HG02981 (cell line): Measurements from ENCODE around the gene RGS13.

ENCODE experiments used
- ATAC-seq: cut with Tn5 transposase; IDR thresholded peaks from one replicate; pipeline ENCODE4 v1.9.1; 2021; ENCODE audit warnings: mild to moderate bottlenecking, moderate library complexity; ENCODE audit not compliant: unreplicated experiment

The RGS13 gene, protein sequence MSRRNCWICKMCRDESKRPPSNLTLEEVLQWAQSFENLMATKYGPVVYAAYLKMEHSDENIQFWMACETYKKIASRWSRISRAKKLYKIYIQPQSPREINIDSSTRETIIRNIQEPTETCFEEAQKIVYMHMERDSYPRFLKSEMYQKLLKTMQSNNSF

DNA sequence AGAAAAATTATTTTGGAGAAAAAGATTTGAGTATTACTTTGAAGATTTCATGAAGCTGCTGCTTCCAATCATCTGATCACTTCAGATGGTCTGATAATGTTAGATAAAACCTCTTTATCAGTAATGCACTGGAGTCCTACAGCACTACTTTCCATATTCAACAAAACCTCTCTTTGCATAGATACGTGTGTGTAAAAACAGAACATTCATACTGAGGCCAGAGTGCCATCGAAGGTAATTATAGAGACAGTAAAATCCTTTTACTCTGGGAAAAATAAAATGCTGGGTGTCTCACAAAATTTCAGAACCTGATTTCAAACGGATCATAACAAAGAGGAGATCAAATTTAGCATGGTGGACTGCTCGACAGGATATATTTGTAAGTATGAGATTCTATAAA lies at the start of gene RGS13:
RGS13 (plus strand) TSS at position 209 of the 400 bp plus-strand sequence. CDS start 8,188 bp downstream, outside the sequence.
- no peak for ATAC-seq

DNA sequence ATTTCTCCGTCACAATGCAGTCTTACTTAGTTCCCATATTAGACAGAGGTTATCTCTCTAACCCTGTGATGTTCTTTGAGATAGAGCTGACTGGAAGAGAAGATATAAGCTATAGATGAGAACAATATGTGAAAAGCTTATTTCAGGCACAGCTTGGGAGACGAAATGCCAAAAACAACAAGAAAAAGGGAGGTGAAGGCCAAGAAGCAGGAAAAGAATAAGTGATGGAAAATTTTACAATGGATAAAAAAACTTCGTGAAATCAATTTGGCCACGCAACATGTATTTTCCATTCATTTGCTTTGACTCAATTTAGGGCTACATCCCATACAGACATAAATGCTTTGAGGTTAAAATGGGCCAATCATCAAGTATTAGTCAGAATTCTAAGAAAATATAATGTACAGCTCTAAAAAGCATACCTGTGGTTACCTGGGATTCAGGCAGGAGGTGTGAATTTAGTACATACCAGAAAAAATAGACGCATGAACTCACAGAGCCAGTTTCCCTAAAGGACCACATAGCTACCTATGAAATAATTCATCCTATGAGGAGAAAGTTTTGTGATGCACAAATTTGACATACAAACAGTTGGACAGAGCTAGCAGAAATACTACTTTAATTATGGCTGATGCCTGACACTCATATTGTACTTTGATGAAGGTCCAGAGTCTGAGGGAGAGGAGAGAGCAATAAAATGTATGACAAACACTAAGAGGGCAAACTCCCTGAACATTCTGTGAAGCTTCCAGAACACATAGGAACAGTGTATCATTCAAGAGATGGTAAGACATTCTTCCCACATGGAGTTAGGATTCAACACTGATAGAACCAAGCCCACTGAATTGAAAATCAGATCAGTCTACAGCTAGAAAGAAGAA lies 48.3 kb upstream of the RGS13 start:
- no peak for ATAC-seq

DNA sequence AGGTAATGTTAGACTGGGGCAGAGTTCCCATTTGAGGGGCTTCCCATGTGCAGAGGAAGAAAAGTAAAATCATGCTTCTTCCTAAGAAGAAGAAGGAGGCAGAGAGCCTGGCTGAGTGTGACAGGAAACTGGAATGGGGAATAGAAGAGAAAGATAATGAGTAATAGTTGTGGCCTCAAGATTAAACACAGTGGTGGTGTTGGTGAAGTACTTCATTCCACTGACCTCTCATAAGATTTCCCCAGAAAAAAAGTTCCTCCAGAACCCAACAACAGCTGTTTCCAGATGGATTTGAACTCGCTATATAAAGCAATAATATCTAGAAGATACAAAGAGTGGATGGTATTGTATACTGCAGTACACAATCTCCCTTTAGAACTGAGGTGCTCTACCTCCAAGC lies 47.4 kb upstream of the RGS13 start:
- no peak for ATAC-seq

DNA sequence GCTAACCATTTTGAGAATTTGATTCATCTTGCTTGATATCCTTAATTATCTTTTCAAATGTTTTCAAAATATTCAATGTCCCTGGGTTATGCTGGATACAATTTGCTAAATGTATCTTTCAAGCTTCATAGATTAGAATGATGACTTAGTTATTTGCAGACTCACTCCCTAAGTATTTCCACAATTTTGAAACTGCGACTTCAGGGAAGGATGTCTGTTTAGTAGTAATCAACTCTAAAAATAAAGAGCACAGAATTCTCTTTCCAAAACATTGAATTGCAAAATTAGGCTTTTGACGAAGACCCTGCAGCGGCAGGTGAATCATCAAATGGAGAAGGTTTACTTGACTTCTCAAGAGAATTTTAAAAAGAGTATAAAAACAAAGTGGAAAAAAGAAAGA lies 46.1 kb upstream of the RGS13 start:
- ATAC-seq = no peak

DNA sequence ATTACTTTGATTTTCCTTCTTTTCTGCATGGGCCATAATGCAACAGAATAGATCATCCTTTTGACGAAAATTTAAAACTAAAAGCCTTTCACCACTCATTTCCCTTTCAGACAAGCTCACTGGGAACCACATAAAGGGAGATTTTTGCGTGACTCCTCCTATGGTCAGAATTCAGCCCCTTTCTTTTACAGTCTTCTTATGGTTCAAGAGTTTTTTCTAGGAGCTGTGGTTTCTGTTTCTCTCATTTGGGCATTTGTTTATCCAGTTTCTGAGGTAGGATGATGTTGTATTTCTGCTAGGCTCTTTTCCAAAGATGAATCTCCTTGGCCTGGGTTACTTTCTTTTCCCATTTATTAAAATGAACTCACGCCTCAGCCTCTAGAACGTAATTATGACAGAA lies 43.4 kb upstream of the RGS13 start:
- no peak for ATAC-seq

DNA sequence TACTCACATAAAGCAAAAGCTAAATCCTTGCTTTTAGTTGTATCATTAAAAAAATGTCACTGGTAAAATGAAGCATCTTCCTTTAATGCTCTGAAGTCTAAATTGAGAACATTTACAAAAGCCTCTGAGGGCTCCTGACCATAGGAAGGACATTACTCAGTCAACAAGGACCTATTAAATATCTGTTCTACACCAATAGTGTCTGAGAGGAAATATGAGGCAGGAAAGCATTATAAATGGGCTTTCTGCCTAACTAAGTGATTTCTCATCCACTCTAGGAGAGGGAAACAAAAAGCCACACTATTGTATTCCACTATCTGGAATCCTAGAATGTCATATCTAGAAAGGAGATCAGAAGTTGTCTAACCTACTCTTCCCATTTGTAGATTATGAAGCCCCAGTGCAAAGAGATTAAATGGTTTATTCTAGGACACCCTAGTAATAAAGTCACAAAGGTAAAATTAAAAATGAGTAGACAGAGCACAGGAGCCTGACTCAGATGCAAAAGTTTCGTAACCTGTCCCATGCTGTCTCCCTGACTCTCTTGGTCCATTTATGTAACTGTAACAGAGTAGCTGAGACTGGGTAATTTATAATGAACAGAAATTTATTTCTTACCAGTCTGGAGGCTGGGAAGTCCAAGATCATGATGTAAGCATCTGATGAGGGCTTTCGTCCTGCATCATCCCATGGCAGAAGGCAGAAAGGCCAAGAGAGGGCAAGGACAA lies 42.8 kb upstream of the RGS13 start:
- no peak for ATAC-seq

DNA sequence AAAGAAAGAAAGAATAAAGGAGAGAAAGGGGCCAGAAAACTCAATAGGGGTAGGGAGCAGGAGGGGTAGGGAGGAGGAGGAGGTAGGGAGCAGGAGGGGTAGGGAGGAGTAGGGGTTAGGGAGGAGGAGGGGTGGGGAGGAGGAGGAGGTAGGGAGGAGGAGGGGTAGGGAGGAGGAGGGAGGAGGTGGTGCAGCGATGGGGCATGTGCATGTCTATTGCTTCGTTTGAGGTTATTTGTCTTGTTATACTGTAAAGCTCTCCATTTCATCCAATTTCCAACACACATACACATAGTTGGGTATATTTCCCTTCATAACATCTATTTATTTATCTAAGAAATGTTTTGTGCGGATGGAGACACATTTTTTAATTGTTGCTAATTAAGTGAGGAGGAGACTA lies 40.6 kb upstream of the RGS13 start:
- ATAC-seq = no peak

DNA sequence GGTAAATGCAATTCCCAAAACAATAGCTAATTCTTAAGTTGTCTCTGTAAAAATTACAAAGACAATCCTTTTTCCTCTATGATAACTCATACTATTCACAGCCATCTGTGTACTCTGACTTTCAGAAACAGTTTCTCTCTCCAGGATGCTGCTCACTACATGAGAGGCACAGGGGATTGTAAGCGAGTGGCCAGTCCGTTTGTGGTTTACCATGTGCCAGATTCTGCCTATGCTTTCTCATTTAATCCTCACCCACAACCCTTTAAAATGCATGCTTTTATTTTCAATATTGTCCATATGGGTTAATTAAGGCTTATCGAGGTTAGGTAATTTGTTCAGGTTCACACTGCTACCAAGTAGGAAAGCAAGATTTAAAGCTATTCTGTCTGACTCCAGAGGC lies 37.4 kb upstream of the RGS13 start:
- ATAC-seq = no peak

DNA sequence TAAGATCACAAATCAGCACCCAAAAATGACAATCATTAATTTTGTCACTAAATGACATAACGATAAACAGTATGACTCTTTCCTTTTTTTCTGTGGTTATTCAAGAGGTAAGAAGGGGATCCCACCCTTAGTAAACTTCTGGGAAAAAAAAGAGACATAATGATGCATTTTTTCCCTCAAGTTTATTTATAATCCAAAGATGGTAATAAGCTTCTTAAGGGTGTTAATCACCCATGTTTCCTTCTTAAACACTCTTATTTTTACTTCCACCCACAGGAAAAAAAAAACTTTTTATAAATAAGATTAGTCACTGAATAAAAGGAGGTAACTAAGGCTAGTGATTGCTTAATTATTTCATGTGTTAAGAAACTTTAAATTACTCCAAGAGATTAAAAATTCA lies 35.7 kb upstream of the RGS13 start:
- ATAC-seq = no peak

DNA sequence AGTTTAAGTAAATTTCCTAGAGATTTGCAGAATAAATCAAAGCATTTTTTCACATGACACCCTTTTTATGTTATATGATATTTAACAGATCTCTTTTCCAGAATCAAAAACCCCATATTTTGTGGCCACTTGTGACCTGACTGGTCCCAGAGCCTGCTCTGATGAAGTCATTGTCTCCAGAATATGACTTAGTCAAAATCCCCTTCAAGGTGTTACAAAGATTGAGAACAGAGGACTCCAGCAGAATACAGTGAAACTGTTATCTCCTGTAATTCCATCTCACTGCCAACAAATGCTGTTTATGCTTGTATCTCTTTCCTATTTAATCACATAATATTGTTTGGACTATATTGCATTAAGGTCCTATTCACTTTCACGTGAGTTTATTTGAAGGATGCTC lies 34.8 kb upstream of the RGS13 start:
- ATAC-seq = no peak

DNA sequence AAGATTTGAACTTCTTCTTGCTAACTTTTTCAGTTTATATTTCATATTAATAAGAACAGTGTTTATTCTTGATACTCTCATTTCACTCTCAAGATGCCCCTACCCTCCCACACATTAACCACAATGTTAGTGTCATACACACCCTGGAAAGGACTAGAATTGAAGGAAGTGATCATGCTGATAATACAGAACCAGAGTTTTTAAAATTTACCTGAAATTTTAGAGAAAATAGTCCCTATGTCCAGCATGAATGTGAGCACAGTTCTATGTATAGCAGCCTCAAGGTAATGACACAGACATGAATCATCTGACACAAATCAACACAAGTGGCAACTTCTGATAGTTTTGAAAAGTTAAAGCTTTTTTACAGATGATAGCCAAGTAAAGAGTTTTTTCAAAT lies 34.4 kb upstream of the RGS13 start:
- ATAC-seq = no peak

DNA sequence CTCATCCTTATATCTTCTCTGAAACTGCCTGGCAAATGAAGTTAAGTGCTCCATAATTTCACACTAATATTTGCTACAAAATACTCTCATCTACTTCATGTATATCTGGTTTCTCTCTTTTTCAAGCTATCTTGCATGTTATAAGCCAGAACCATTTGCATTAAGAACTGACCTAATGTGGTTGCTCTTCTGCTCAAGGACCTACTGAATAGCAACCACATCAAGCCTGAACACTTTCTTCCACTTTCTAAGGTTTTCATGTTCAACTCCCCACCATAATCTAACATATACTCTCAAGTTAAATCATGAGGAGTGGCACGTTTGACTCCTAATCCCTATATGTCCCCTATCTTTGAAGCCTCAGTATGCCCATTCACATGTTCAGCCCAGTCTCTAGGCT lies 33.2 kb upstream of the RGS13 start:
- ATAC-seq = peak; percentile 34

DNA sequence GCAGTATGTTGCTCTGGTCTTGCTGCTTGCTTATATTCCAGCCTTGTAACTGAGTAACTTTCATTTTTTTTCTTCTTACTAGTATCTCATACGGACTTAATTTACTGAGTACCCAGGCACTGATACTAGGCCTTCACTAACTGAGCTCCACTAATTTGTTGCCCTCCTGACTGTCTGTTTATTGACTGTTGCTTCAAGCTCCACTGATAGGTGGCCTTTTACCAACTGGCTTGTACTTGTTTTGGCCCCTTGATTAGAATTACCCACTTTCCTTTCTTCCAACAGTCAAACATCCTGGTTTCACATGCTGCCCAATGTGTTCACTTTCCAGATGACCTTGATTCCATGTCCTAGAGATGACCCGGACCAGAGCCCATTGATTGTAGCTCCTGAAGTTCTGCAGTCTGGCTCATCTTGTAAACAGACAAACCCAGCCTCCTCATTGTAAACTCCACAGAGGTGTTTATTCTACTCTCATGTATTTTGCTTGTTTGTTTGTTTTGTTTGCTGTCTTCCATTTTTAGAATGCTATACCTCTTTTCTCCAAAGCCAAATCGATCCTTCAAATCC lies 32.6 kb upstream of the RGS13 start:
- ATAC-seq = no peak

DNA sequence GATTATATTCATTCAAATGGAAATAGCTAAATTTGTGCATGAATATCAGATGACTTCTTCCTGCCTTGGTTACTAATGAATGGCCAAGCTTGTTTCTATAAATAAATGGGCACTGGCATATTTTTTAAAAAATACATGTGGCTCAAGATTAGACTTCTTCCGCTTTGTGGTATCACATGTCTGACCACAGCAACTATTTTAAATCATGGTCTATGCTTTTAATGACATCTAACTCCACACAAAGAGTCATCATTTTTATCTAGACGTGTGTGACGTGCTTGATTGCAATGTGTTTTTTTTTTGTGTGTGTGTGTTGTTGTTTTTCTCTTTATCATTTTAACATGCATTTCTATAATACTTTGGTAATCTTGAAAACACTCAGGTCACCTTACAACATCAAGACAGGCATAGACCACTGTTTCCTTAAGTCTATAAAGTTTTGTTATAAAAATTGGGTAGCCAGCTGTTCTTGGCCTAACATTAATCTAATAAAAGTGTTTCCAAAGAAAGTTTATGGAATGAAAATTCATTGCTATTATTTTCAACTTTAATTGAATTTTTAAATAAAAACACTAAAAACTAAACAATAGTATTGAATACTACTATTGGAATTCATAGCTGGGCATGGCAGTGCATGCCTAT lies 30.8 kb upstream of the RGS13 start:
- peak; percentile 30 for ATAC-seq

DNA sequence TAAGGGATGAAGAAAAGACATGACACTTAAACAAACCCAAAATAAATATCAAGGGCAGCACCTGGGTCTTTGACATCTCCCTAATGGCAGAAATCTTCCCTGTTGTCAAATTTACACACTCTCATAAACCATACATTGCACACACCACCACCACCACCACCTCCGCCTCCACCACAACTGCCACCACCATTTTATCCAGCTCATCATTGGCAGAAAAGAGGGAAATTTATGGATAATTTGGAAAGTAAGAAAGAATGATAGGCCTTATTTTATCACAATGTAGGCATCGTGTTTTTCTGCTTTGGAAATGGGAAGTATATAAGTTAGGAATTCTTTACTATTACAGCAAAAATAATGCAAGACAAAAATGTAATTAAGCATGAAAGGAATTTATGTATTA lies 27.3 kb upstream of the RGS13 start:
- ATAC-seq = no peak

DNA sequence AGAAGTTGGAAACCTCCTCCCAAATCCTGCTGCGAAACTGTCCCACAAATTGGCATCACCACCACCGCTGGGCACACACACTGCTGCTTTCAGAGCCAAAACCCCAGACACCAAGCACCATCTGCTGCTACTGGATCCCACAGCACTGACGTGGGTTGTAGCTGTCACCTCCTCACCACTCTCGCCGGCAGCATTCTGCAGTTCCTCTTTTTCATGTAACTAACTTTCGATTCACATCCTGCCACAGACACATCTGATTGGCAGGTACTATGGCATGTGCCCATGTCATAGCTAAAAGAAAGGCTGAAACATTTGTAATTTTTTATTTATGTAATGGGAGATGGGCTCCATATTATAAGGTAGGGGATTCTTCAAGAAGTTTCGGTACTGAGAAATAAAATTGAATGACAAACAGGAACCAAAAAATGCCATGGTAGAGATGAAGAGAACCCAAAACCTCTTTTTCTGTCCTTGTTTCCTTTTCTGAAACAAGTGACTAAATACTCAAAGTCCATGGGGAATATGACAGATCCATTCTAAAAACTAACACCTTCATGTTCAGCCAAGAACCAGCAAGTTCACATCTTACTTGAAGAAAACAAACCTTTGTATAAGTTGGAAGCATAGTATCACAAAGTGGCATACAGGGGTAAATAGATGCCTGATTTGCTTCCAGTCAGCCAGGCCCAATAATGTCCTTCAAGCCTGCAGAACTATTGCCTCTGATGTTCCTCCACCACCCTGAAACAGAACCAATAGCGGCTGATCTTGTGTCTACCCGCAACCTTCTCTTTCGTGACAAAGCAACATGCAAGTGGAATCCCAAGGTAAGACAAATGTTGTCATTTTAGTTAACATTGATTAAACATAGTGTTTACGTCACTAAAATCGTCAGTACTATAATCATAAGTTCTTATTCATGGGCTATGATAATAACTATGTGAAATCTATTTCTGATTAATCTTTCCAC lies 26.6 kb upstream of the RGS13 start:
- peak; percentile 97 for ATAC-seq

DNA sequence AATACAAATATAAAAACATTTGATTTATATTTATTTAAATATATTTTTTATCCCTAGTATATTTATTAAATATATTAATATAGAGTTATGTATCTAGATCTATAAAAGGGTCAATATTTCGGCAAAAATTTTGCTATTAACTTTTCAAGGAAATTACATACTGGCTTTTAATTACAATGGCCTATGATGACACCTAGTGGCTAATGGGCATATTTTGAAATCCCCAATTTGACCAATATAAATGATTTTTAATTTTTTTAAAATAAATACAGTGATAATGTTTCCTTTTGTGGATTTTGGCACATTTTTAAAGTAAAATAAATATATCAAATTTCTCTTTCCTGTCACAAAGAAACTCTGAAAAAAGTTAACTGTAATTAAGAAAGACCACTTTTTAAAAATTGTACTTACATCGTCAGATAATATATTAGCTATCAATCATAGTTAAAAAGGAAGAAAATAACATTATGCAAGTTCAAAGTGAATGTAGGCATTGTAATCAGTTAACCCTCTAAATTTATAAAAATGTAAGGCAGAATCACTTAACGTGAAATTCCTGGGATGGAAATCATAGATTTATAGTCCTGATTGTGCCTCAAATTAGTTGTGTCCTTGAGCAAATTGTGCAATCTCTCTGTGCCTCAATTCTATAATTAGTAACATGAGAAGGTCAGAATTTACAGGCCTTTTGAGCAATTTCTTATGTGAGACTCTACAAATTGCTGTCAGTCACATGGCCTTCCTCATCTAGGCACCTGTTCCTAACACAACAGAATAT lies 25.6 kb upstream of the RGS13 start:
- no peak for ATAC-seq

DNA sequence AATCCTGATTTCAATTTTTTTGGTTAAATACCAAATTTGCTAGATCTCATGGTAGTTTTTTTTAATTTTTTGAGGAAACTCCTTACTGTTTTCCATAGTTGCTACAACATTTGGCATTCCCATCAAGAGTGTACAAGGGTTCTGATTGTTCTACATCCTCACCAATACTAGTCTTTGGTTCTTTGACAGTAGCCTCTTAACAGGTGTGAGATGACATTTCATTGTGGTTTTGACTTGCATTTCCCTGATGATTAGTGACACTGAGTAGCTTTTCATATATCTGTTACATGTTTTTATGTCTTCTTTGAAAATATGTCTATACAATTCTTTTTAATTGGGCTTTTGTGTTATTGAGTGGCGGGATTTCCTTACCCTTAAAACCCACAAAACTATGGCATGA lies 20.9 kb upstream of the RGS13 start:
- peak; percentile 62 for ATAC-seq

DNA sequence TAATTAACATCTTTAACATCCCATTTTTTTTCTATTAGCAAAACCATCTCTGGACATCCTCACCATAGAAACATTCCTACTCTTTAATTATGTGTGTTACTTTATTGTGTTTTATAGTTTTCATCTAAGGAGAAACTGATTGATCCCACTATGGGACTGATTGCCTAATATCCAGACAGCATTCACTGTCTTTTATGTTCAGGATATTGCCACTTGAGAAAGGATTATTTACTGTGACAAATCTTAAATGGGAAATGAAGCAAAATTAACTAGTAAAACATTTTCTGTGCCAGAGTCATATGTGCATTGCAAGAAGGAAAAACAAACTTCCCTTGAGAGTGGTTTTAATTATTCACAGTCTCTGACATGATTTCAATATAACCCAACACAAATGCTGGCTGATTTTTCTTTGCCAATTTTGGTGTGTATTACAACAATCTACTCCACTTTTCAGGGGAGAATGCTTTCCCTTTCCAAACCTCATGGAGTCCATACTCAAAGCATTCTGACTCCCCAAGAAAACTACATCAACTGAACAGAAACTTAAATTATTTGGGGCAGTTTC lies 15.8 kb upstream of the RGS13 start:
- no peak for ATAC-seq
